Central memory CD4-positive, alpha-beta T cell (primary cell): ENCODE data around the gene LDLRAD2.

Source experiments
- DNase-seq: peaks from one replicate; pipeline ENCODE4 v3.0.0; 2022

Gene LDLRAD2

GRCh38 chr1:21863981-21864380 lies 51.9 kb downstream of the LDLRAD2 start:
- DNase-seq, result no peak

- no peak for DNase-seq
Measured at GRCh38 chr1:21864730-21865129, 52.7 kb downstream of the LDLRAD2 start.

- DNase-seq, result no peak
Measured at GRCh38 chr1:21865609-21865942, 53.5 kb downstream of the LDLRAD2 start.

GRCh38 chr1:21865943-21866706 lies 54.1 kb downstream of the LDLRAD2 start:
- DNase-seq, result no peak

- DNase-seq, result no peak
Measured at GRCh38 chr1:21866707-21867043, 54.6 kb downstream of the LDLRAD2 start.

- DNase-seq, result no peak
Measured at GRCh38 chr1:21867451-21867996, 55.5 kb downstream of the LDLRAD2 start.

- DNase-seq, result no peak
Measured at GRCh38 chr1:21868482-21868881, 56.4 kb downstream of the LDLRAD2 start.

GRCh38 chr1:21868941-21869454 lies 56.9 kb downstream of the LDLRAD2 start:
- no peak for DNase-seq

- DNase-seq, result no peak
Measured at GRCh38 chr1:21869620-21870121, 57.6 kb downstream of the LDLRAD2 start.

- DNase-seq, result no peak
Measured at GRCh38 chr1:21870611-21871010, 58.5 kb downstream of the LDLRAD2 start.

GRCh38 chr1:21871943-21872342 lies 59.9 kb downstream of the LDLRAD2 start:
- DNase-seq, result no peak

GRCh38 chr1:21872445-21873079 lies 60.5 kb downstream of the LDLRAD2 start:
- no peak for DNase-seq

GRCh38 chr1:21873174-21873573 lies 61.1 kb downstream of the LDLRAD2 start:
- no peak for DNase-seq

GRCh38 chr1:21873761-21874160 lies 61.7 kb downstream of the LDLRAD2 start:
- no peak for DNase-seq

- DNase-seq, result no peak
Measured at GRCh38 chr1:21874328-21874727, 62.3 kb downstream of the LDLRAD2 start.
